GM21576 (cell line): ENCODE results near the gene TMEM232.
"Not testable (repeated sequence)": the region's sequence is repeated elsewhere in the genome, so short reads cannot be mapped to it uniquely, and the experiment has no call there.

Experiments used
- ATAC-seq: cut with Tn5 transposase; IDR thresholded peaks from one replicate; pipeline ENCODE4 v1.9.1; 2021; ENCODE audit warnings: mild to moderate bottlenecking, moderate library complexity; ENCODE audit not compliant: unreplicated experiment

The TMEM232 gene

GRCh38 chr5:110536120-110537115, 190.1 kb downstream of the TMEM232 start:
- ATAC-seq = no peak

- ATAC-seq = not testable (repeated sequence)
Measured at GRCh38 chr5:110535146-110535545, 191.3 kb downstream of the TMEM232 start.

- no peak for ATAC-seq
Measured at GRCh38 chr5:110525762-110526161, 200.7 kb downstream of the TMEM232 start.

GRCh38 chr5:110517396-110517795, 209.1 kb downstream of the TMEM232 start:
- no peak for ATAC-seq

GRCh38 chr5:110514030-110514429, 212.4 kb downstream of the TMEM232 start:
- no peak for ATAC-seq

GRCh38 chr5:110512266-110512665, 214.2 kb downstream of the TMEM232 start:
- ATAC-seq = no peak

- no peak for ATAC-seq
Measured at GRCh38 chr5:110510146-110510545, 216.3 kb downstream of the TMEM232 start.

- ATAC-seq = no peak
Measured at GRCh38 chr5:110507972-110508371, 218.5 kb downstream of the TMEM232 start.

- no peak for ATAC-seq
Measured at GRCh38 chr5:110506378-110506777, 220.1 kb downstream of the TMEM232 start.

- ATAC-seq = no peak
Measured at GRCh38 chr5:110496276-110496675, 230.2 kb downstream of the TMEM232 start.

GRCh38 chr5:110492446-110492845, 234.0 kb downstream of the TMEM232 start:
- ATAC-seq = no peak

GRCh38 chr5:110478895-110479294, 247.6 kb downstream of the TMEM232 start:
- no peak for ATAC-seq

GRCh38 chr5:110477911-110478310, 248.6 kb downstream of the TMEM232 start:
- ATAC-seq = no peak

GRCh38 chr5:110476164-110476563, 250.3 kb downstream of the TMEM232 start:
- ATAC-seq = no peak

GRCh38 chr5:110475529-110475928, 250.9 kb downstream of the TMEM232 start:
- ATAC-seq = no peak

- ATAC-seq = no peak
Measured at GRCh38 chr5:110469486-110469885, 257.0 kb downstream of the TMEM232 start.

GRCh38 chr5:110463106-110463505, 263.4 kb downstream of the TMEM232 start:
- no peak for ATAC-seq

GRCh38 chr5:110460837-110461236, 265.6 kb downstream of the TMEM232 start:
- ATAC-seq = no peak

- no peak for ATAC-seq
Measured at GRCh38 chr5:110458313-110458712, 268.2 kb downstream of the TMEM232 start.

GRCh38 chr5:110442856-110443255, 283.6 kb downstream of the TMEM232 start:
- ATAC-seq = no peak

- ATAC-seq = peak; percentile 67
Measured at GRCh38 chr5:110441035-110441434, 285.4 kb downstream of the TMEM232 start.

GRCh38 chr5:110440058-110440457, 286.4 kb downstream of the TMEM232 start:
- no peak for ATAC-seq
